Endothelial cell (in vitro differentiated cells): ENCODE measurements around the gene DSC2. TPM values are rescaled to one million over a fixed set of nuclear protein-coding genes. Genes with fewer than 3 reads are reported as not detected.

Experiments used
- DNase-seq: peaks from one replicate; pipeline ENCODE4 v3.0.0; 2021; ENCODE audit warnings: low spot score
- H3K27ac Mint-ChIP-seq: one replicate; pipeline ENCODE4 v1.8.0; 2021; ENCODE audit warnings: mixed read lengths, inconsistent platforms; ENCODE audit not compliant: unreplicated experiment
- H3K27me3 Mint-ChIP-seq: one replicate; pipeline ENCODE4 v1.8.0; 2021; ENCODE audit warnings: mild to moderate bottlenecking, moderate library complexity, mixed read lengths, inconsistent platforms; ENCODE audit not compliant: unreplicated experiment
- H3K36me3 Mint-ChIP-seq: one replicate; pipeline ENCODE4 v1.8.0; 2021; ENCODE audit warnings: mild to moderate bottlenecking, low read depth, mixed read lengths, inconsistent platforms; ENCODE audit not compliant: unreplicated experiment
- H3K4me1 Mint-ChIP-seq: one replicate; pipeline ENCODE4 v1.8.0; 2021; ENCODE audit warnings: mild to moderate bottlenecking, mixed read lengths, inconsistent platforms; ENCODE audit not compliant: unreplicated experiment
- H3K4me3 Mint-ChIP-seq: one replicate; pipeline ENCODE4 v1.8.0; 2021; ENCODE audit warnings: mild to moderate bottlenecking, mixed read lengths, inconsistent platforms; ENCODE audit not compliant: unreplicated experiment
- H3K9me3 Mint-ChIP-seq: one replicate; pipeline ENCODE4 v1.8.0; 2021; ENCODE audit warnings: mixed read lengths, inconsistent platforms; ENCODE audit not compliant: unreplicated experiment
- CTCF ChIP-seq: fragments of 200-600 bp; sonication (generic); IDR thresholded peaks from one replicate; pipeline ENCODE4 v1.5.0; 2021; ENCODE audit warnings: antibody characterized with exemption; ENCODE audit not compliant: unreplicated experiment
- total RNA-seq: library from RNA; stranded (reverse); fragmentation: NEBNext Ultra II Directional; extraction: Animal tissue kit (Norgen Biotek cat#: 25700); gene quantifications from one replicate; pipeline ENCODE4 v1.2.1, GENCODE V29; 2021; ENCODE audit not compliant: unreplicated experiment

DSC2 gene
- total RNA-seq, 1 donor from 2014 or later: 65.4 TPM

GRCh38 chr18:31043709-31044108, 58.5 kb downstream of the DSC2 start:
- H3K9me3 Mint-ChIP-seq: no peaks in the 10 kb centered on the region
- H3K4me1 Mint-ChIP-seq: peaks cover 24% of the 10 kb centered on the region
- TF ChIP-seq CTCF: no peak
- peaks cover 18% of the 10 kb centered on the region for H3K27me3 Mint-ChIP-seq
- no peak for DNase-seq
- peaks cover 9% of the 10 kb centered on the region for H3K36me3 Mint-ChIP-seq
- no peak overlapping the region for H3K27ac Mint-ChIP-seq
- H3K4me3 Mint-ChIP-seq: no peak overlapping the region

GRCh38 chr18:31042406-31043181, 59.6 kb downstream of the DSC2 start, which contains the start of gene DSC3:
TSS of gene DSC3 (minus strand) at chr18:31042742. CDS start at chr18:31042660, 82 bp downstream.
- Mint-ChIP-seq H3K27ac (no peak within 1 kb of the TSS), H3K36me3 (peaks cover 9% of the 10 kb centered on the region), H3K4me3 (peak within 1 kb of the TSS; percentile 94), H3K4me1 (peaks cover 24% of the 10 kb centered on the region), H3K27me3 (peaks cover 18% of the 10 kb centered on the region), H3K9me3 (no peaks in the 10 kb centered on the region)
- peak; percentile 51 for DNase-seq
- TF ChIP-seq CTCF: no peak

- no peaks in the 10 kb centered on the region for H3K9me3 Mint-ChIP-seq
- H3K27ac Mint-ChIP-seq: no peak overlapping the region
- TF ChIP-seq CTCF: no peak
- peaks cover 18% of the 10 kb centered on the region for H3K27me3 Mint-ChIP-seq
- peaks cover 24% of the 10 kb centered on the region for H3K4me1 Mint-ChIP-seq
- H3K36me3 Mint-ChIP-seq: peaks cover 9% of the 10 kb centered on the region
- peak overlapping the region; percentile 94 for H3K4me3 Mint-ChIP-seq
- no peak for DNase-seq
These were observed 60.2 kb downstream of the DSC2 start for GRCh38 chr18:31042084-31042405.

GRCh38 chr18:31041271-31042083, 60.7 kb downstream of the DSC2 start:
- Mint-ChIP-seq H3K4me1 (peaks cover 24% of the 10 kb centered on the region), H3K27ac (no peak overlapping the region), H3K27me3 (peaks cover 18% of the 10 kb centered on the region), H3K36me3 (peaks cover 9% of the 10 kb centered on the region), H3K4me3 (peak overlapping the region; percentile 94), H3K9me3 (no peaks in the 10 kb centered on the region)
- DNase-seq: peak; percentile 28
- no peak for TF ChIP-seq CTCF
